SKM-1 (cell line): ENCODE results near the gene MRPL24.

ENCODE experiments used
- DNase-seq: peaks from one replicate; lab custom pipeline; 2025; ENCODE audit not compliant: unreplicated experiment; lab: John Stamatoyannopoulos, UW

Gene MRPL24

DNA sequence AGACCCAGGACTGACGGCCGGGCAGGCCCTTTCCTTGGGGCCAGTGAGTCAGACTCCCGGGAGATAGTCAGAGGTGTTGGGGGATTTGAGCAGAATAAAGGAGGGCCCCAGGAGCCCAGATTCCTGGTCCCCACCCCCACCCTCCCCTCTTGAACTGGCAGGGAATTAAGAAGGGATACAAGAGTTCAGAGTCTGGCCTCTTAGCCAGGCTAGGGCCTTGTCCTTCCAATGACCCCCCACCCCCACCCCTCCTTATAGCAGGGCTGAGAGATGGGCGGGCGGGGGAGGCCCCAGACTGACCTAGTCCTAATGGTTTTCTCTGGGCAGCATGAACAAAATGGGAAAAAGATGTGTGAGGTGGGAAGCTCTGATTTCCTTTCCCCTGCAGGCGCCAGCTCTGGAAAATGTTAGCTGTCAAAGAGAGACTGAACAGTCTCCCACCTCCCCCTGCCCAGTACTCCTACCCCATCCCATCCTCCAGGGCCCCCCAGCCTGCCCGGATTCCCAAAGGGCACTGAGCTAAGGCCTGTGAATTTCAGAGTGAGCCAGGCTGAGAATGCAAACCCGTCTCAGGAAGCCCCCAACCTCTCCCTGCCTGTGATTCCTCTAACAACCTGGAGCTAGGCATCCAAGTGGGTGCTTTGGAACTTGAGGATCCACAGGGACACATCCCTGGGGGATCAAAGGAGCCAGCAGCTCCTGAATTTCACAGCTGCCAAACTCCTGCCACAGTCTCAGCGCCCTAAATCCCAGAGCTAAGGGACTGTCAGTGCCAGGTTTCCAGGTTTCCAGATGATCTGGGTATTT lies 29.7 kb downstream of the MRPL24 start:
- no peak for DNase-seq

DNA sequence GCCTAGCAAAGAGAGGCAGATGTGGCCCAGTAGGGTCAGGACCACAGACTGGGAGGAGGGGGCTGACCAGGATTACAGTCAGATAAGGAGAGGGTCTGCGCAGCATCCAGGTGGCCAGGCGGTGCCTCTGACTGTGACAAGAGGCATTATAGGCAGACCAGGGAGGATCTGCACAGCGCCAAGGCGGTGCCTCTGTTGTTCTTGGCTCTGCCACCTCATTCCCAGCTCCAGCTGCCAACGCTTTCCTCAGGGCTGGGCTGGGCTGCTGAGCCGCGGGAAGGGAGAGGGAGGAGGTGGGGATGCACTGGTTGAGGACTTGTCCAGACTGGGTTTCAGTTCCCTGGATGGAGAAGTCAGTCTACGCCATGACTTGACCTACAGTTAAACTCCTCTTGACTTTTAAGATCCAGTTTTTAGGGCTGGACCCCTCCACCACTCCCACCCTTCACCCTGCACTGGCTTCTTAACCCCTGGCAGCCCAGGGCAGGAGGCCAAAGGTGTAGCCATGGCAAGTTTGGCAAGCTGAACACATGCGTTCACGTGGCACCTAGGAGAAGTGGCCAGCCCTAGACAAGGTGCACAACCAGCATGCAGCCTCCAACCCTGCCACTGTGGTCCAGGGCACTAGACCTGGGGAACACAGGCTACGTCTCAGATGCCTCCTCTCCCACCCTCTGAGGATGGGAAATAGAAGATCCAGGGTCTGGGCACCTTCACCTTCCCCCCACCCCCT lies 31.0 kb downstream of the MRPL24 start:
- no peak for DNase-seq

DNA sequence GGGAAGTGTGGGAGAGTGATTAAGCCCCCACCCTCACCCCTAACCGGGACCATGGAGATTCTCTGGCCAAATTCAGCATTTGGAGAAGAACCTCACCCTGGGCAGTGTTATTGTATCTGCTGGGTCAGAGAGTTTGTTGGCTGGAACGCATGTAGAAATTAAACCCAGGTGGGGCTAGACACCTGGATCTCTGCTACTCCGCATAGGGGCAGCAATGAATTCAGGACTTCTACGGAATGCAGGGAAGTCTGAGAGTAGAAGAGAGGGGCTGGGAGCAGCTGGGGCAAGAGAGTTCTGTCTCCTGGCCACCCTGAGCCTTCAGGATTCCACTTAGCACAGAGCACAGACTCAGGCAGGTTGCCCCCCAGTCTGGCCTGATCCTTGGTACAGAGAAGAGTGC lies 31.9 kb downstream of the MRPL24 start:
- DNase-seq = no peak

DNA sequence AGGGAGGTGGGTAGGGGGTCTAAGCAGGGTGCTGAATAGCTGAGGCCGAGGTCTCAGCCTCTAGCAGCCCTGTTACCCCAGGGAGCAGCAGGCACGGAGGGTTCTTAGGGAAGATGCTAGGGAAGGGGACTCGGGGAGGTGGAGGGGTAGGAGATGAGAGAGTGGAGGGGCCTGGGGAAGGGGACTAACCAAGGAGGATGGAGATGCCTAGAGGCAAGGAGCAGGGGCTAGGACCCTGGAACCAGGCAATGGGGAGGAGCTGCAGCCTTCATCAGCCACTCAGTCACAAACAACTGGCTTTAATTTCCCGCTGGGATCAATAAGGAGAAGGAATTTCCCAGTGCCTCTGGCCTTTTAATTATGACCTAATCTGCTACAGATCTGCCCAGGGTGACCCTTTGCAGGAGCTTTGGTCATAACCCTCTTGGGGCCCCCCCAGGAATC lies 32.6 kb downstream of the MRPL24 start:
- DNase-seq = no peak

DNA sequence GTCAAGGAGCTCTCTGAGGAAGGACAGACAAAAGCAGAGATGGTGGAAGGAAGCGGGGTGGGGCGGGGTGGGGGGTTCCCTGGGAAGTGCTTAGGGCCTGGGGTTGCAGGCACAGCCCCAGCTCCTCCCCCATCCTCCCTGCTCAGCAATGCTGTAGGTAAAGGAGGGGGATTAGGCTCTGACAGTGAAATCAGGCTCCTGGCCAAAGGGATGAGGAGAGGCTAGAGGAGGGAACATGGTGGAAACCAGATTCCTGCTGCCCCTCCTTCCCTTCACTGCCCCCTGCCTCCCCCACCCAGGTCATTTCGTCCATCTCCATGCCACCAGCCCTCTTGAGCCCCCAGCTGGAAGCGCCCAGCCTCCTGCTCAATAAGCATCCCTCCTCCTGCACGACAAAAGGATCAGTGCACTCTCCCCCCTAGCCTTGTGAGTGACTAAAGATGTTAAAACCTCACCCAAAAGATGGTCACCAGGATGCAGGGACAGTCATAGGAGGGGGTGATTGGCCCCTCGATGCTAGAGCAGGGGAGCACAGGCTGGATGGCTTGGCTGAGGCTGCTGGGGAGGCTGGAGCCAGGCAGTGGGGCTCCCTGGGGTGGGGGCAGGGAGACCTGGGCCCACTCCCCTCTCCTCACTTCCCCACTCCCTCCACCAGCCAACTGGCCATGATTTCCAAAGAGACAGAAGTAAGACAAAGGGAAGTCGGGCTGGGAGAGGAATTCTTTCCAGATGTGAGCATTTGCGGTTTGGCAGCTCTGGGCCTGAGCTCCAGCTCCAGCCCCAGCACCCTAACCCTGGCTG lies 33.3 kb downstream of the MRPL24 start:
- DNase-seq = no peak

DNA sequence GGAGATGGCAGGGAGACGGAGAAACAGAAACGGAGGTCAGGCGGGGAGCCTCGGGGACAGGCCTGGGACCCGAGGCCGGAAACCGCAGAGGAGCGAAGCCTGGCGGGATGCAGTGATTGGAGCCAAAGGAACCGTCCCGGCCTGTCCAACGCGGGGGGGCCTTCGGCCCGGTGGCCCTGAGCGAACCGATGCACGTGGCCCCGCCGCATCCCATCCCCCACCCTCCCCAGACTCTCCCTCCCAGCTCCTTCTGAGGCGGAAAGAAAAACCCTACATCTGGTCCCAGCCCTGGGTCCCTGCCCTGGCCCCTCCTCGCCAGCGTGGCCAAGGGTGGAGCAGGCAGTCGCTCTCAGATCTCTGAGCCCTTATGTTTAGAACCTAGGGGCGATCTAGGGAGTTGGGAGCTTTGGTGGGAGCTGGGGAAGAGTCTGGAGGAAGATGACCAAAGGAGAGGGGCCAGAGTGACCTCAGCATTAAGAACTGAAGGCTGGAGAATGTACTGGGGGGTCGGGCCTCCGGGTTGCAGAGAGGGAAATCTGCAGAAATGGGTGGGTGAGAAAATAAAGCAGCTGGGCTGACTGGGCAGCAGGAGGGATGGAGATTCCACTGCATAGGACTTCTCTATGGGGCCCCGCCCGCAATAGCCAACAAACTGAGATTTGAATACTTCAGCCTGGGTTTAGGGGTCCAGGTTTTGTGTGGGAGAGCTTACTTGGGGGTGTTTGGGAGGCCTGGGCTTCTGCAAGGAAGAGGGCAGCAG lies 34.1 kb downstream of the MRPL24 start:
- DNase-seq = no peak

DNA sequence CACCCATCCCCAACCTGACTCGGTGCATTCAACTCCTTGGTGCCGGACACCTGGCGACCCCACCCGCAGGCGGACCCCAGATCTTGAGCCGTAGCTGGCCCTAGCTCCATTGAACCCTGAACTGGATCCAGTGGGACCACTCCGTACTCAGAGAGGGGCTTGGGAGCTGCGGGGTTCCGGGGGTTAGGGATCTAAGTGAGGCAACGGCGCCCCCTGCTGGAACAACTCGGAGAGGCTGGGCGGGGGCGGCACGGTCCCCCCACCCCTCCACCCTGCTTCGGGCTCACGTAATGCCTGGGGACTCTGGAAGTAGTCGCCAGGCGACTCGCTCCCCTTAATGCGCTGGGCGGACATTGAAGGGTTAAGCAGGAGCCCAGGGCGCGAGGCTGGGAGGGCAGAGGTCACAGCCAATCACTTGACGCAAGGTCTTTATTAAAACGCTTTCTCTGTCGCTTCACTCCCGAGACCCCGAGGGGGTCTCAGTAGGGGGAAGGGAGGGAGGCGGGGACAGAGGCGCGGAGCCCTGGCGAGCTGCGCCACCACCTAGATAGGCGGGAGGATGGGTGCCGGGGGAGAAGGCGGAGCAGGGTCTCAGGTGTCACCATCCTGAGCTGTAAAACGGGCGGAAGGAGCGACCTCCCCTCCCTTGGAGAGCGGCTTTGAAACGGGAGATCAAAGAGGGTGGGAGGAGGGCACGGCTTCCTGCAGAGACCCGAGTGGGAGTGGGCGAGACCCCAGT lies 34.8 kb downstream of the MRPL24 start:
- DNase-seq = no peak

DNA sequence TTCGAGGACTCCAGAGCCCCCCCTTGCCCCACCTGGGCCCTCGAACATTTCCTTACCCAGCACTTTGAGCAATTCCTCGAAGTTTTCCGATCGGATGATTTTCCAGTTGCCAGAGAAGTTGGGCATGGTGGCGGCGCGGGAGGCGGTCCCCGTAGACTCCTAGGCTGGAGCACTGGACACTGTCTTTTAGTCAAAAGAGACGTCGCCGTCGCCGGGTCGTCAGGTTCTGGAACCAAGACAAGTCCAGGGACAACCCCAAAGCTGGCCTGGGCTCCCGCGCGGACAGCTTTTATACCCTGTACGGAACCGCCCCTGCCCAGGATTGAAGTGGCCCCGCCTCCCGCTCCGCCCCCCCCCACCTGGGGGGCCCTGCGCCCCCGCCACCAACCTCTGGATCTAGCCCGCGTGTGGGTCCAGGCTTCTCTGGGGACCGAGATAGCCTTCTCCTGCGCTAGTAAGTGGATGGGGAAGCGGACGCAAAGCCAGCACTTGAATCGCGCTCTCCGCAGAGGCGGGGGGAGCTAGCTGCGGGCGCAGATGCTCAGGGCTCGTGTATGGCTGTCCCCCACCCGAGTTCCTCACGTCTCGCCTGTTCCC lies 35.5 kb downstream of the MRPL24 start, which contains the start of gene CRABP2:
TSS of gene CRABP2 (minus strand) at position 263 of the 597 bp plus-strand sequence. CDS start at position 126, 137 bp downstream.
- no peak for DNase-seq

DNA sequence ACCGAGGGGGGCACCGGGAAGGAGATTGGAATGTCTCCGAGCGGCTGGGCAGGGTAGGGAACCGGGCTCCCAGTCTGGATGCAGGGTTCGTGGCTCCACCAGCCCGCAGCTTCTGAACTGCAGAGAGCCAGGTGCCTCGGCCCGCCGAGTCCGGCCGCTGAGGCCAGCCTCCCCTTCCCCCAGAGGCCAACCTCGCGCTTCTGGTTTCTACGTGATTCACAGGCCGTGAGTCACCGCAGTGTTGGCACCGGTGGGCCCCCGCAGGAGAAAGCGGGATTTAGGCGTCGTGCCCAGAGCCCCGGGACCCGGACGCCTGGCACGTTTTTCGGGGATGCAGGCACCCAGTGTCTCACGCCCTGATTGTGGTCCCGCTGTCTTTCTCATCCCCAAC lies 36.0 kb downstream of the MRPL24 start:
- no peak for DNase-seq

DNA sequence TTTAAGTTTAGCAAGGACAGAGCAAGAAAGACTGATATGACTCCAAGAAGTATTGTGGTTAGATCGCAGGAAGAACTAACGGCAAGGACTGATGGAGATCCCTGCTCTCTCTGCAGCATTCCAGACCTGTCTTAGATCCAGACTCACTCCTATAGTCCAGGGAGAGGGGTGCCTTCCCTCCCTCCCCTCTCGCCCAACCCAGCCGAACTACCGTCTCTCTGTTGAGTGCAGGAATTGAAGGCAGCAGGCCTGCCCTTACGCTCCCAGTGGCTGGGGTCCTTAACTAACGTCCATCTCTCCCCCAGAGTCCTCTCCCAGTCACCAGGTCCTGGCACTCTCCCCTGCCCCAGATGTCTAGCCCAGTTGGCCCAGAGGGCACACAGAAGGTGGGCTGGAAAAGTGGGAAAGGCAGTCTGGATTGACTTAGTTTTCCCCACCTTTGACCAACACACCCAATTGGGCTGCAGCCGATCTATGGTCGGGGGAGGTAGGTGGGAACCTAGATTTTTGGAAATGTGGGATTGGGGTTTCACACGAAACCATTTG lies 36.6 kb downstream of the MRPL24 start:
- no peak for DNase-seq

DNA sequence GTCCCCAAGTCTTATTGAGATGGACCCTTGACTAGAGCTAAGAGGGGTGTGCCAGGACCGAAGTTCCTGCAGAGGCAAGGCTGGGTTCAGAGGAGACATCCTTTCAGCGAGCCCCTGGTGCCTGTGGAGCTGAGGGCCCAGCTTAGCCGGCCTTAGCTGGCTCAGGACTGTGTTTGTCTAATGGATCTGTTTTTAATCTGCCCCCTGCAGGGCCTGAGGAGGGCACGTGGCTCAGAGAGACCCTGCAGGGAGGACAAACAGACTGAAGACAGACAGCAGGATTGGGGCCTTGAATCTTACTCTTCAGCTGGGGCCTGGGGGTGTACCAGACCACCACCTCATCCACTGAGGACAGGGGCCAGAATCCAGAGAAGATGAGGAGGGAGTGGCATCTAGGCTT lies 37.1 kb downstream of the MRPL24 start:
- no peak for DNase-seq

DNA sequence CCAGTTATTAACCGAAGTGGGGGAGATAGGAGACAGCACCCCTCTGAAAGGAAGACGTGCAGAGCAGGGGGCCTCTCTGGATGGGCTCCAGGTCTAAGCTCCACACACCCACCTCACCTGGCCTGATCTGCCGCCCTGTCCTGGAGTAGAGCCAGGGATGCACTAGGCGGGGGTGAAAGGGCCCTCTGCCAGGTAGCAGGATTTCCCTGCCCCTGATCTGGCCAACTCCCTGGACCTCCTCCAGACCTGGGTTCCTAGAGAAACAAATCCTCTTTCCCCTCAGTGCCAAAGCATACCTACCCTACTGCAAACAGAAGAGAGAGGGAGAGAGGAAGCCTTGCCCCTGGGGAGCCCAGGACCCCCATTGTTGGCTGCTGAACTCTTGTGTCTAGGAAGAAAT lies 37.6 kb downstream of the MRPL24 start:
- DNase-seq = no peak

DNA sequence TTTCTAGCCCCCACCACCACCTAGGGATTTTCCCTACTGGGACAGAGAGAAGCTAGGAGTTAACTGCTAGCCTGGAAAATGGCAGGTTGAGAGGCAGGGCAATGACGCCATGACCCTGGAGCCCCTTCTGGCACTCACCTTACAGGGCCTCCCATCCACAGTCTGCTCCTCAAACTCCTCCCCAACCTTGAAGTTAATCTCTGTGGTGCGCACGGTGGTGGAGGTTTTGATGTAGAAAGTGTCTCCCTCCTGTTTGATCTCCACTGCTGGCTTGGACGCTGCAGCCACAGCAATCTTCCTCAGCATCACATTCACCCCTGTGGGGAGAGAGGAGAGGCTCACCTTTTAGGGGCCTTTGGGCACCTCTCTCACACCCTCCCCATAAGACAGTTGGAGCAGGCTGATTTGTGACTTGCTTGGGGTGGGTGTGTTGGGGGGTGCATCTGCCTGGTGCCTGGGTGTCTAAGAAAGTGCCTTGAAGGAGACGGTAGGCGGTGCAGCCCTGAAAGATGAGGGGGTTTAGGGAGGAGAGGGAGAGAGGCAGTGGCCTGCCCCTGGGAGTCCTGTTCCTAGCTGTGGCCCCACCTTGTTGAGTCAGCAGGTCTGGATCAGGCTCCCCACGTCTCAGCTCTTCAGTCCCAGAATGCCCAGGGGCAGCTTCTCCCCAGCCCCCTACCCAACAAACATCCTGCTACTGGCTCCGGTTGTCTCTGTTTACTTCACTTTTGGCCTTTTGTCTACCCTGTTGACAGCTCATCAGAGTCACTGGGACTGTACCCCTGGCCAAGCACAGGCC lies 40.0 kb downstream of the MRPL24 start:
- no peak for DNase-seq

DNA sequence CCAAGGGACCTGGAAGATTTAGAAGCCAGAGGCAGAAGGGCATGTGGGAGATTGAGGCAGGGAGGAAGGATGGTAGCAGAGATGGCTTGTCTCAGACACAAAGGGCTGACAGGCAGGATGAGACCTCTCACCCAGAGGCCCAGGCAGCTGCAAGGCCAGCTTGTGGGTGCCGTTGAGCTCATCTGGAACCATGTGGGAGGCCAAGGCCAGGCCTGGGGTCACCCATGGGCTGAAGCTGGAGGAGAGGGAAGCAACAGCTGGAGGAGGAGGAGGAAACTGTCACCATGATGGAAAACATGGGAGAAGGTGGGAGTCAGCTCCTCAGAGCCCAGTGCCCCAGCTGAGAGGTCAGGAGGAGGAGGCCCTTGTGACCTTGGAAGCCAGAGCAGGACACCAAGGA lies 41.9 kb downstream of the MRPL24 start:
- no peak for DNase-seq

DNA sequence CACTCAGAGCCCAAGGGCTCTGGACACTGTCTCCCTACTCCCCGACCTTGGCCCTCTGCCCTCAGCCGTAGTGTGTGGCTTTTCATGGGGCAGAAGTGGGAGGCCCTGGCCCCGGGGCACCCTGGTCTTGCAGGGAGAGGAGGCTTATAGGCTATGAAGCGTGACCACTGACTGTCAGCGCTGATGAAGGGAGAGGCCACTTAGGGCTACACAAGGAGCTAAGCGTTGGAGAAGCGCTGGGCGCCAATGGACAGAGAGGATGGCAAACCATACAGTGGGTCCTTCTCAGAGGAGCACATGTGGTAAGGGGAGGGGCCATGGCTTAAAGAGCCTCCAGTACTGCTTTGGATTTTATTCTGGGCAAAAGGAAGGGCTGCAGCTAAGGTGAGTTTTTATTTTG lies 43.4 kb downstream of the MRPL24 start:
- DNase-seq = no peak

DNA sequence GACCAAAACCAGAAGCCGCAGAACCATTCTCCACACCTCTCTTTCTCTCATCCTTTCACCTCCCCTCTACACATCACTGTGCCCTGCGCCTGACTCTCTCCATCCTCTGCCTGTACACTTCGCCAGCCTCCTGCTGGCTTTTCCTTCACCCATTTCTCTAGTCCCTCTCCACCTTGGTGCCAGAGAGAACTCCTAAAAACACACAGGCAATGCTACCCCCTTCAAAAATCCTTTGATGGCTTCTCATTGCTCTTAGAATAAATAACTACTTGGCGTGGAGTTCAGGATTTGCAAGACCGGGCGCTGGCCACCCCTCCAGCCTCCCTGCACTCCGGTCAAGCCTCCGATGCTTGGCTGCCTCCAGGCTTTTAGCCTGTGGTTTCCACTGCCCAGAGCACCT lies 44.1 kb downstream of the MRPL24 start:
- no peak for DNase-seq

DNA sequence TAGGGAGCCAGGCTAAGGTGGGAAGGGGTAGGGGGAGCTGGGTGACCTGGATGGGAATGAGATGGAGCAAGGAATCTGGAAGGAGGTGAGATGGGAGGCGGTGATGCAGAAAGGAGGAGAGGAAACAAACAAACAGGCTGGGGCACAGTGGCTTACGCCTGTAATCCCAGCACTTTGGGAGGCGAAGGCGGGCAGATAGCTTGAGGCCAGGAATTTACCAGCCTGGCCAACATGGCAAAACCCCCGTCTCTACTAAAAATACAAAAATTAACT lies 46.3 kb downstream of the MRPL24 start:
- no peak for DNase-seq

DNA sequence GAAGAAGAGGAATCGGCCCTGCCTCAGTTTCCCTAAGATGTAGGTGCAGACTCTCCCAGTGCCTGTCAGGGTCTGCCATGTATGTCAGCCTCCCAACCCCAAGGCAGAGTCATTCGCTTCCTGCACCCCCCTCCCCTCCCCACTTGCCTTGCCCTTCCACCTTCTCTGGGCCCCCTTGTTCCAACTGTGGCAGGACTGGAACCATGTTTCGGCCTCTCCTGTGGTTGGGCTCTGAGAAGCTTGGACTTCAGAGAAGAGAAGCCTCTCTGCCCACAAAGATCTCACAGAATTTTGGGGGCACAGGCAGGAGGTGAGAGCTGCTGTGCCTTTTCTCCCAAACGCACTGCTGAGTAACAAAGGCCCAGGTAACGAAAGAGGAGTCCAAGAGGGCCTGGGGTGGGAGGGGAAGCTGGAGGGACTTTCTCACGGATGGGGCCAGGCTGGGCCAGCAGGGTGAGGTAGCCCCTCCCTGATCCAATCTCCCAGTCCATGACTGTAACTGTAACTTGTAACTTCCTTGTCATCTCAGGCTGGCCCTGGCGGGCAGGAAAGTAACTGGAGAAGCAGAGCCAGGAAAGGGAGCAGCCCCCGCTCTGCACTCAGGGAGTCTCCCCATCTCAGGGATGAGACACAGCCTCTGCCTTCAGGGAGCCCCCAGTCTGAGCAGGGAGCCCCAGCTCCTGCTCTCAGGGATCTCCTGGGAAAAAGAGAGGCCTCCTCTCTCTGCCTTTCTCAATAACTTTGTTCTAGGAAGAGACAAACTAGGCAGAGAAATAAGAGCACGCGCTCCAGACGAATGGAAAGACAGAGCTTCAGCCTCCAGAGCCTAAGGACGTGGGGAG lies 46.8 kb downstream of the MRPL24 start:
- no peak for DNase-seq
